Measurements from ENCODE around the gene NTRK2.

Gene NTRK2

DNA sequence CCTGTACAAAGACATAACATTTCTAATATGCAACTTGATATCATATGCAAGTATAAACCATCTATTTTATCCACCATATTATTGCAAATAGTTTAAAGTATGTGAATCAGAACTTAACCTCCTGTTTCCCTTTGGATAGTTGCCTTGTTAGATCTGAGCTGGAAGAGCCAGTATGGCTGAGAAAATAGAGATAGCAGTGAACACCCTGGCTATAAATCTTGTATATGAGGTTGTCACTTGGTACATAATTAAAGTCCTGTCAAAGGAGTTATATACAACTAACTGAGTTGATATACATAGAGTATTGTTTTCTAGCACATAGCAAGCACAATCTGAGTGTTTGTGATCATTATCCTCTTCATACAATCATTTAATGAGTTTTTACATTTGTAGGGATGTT lies 272.3 kb downstream of the NTRK2 start:
- TF ChIP-seq, protein P1, sequence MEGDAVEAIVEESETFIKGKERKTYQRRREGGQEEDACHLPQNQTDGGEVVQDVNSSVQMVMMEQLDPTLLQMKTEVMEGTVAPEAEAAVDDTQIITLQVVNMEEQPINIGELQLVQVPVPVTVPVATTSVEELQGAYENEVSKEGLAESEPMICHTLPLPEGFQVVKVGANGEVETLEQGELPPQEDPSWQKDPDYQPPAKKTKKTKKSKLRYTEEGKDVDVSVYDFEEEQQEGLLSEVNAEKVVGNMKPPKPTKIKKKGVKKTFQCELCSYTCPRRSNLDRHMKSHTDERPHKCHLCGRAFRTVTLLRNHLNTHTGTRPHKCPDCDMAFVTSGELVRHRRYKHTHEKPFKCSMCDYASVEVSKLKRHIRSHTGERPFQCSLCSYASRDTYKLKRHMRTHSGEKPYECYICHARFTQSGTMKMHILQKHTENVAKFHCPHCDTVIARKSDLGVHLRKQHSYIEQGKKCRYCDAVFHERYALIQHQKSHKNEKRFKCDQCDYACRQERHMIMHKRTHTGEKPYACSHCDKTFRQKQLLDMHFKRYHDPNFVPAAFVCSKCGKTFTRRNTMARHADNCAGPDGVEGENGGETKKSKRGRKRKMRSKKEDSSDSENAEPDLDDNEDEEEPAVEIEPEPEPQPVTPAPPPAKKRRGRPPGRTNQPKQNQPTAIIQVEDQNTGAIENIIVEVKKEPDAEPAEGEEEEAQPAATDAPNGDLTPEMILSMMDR (IDR thresholded peaks at IDR 0.05) = no peak
- no peak overlapping the region for H3K27ac ChIP-seq
- no peak overlapping the region for H3K4me3 ChIP-seq
- DNase-seq (ENCODE audit: low spot score) = no peak

DNA sequence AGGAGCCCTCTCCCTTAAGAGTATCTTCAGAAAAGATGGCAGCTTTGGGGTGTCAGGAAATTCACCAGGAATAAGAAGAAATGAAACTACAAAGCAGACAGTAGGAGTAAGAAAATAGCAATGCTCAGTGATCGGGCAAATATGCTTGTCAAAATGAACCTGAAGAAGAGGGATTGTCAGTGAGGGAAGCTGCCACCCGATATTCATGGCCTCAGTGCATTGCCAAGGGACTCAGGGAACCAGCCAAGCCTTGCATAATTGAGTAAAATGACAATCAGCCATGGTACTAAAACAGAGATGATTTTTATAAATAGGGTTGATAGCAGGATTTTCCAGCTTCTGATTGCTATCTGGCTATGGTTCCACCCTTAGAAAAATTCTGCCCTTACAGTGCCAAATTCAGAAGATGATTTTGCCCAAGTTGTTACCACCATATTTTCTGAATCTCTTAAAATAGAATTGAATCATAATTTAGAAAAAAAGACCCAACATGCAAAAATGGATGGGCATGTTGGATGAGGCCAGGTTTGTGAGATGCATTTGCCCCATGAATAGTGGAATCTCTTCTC lies 274.0 kb downstream of the NTRK2 start:
- TF ChIP-seq, protein P1 (IDR thresholded peaks at IDR 0.05) = no peak
- DNase-seq (ENCODE audit: low spot score) = no peak
- Histone ChIP-seq H3K27ac (no peak overlapping the region), H3K4me3 (no peak overlapping the region)

DNA sequence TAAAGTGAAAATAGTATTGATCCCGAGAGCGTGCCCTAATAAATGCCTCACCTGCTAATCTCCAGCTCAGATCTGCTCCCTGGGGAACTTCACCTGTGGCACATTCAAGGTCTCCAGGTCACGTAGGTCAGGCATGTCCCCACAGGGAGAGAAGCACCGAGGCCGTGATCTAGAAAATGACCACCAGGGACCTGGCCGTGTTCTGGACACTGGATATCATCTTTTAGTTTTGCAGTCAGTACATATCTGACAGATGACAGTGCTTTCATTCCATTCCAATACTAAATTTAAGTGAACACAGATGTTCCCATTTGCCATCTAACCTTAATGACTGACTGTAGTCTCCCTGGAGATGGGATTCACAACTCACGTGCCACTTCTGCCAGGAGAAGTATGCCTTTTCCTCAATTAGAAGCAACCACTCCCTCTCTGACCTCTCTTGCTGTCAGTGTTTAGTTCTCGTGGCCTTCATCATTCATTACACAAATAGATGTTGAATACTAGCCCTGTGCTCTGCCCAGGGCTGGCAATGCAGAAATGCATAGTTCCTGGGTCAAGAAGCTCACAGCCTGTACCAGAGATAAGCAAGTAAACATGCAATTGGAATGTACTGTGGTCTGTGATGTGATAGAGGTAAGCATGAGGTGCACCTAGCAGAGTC lies 276.5 kb downstream of the NTRK2 start:
- DNase-seq (ENCODE audit: low spot score) = no peak
- no peak overlapping the region for H3K27ac ChIP-seq
- TF ChIP-seq, protein P1 (IDR thresholded peaks at IDR 0.05) = no peak
- H3K4me3 ChIP-seq = no peak overlapping the region

DNA sequence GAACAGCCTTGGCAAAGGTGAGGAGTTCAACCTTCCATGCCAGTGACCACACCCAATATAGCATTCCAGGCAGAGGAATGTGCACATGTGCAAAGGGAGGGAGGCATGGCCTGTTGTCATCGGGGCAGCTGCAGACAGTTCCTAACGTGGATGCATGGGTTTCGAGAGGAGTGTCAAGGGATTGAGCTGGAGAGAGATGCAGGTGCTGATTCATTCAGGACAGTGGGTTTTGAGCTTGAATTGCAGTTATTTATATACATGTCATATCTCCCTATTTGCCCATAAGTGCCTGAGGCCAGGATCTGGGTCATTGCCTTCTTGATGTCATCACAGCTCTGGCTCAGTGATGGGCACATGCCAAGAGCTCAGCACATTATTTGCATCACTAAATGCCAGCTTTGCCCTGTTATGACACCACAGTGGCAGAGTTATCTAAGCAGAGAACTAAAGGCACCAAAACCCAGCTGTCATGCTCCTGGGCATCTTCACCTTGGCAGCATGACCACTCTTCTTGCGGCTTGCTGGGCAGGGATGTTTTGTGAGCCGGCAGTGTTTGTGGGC lies 278.0 kb downstream of the NTRK2 start:
- TF ChIP-seq, protein P1 (IDR thresholded peaks at IDR 0.05) = no peak
- Histone ChIP-seq H3K4me3 (no peak overlapping the region), H3K27ac (no peak overlapping the region)
- DNase-seq (ENCODE audit: low spot score) = no peak

DNA sequence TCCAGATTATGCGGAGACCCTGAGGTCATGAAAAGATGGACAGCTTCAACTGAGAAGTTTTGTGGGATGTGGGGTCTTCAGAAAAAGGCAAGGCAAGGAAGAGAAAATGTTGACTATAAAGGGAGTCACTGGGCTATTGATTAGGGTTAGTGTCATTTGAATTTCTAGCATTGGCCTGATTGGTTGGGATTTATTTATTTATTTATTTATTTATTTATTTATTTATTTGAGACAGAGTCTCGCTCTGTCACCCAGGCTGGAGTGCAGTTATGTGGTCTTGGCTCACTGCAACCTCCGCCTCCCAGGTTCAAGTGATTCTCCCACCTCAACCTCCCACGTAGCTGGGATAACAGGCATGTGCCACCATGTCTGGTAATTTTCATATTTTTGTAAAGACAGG lies 279.7 kb downstream of the NTRK2 start:
- H3K4me3 ChIP-seq = no peak overlapping the region
- DNase-seq (ENCODE audit: low spot score) = no peak
- no peak overlapping the region for H3K27ac ChIP-seq
- TF ChIP-seq, protein P1 (IDR thresholded peaks at IDR 0.05) = no peak

DNA sequence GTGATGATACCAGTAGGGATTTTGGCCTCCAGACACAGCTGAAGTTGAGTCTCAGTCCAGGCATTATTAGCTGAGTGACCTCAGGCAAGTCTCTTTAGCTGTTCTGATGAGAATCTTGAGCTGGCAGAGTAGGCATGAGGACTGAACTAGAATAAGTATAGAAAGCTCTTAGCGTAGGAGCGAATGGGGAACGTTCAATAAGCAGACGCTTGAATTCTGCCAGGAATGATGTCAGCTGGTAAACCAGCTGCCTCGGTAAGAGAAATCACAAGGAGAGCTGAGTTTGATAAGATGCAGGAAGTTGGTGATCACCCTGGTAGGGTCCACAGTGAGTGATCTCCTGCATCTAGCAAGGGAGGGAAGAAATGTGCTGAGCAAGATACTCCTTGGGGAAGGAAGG lies 280.4 kb downstream of the NTRK2 start:
- H3K4me3 ChIP-seq = no peak overlapping the region
- no peak for DNase-seq (ENCODE audit: low spot score)
- no peak overlapping the region for H3K27ac ChIP-seq
- TF ChIP-seq, protein P1 (IDR thresholded peaks at IDR 0.05) = no peak
